ENCODE results near the gene INKA2. TPM values are rescaled to one million over a fixed set of nuclear protein-coding genes. Genes with fewer than 3 reads are reported as not detected.

The INKA2 gene
- polyA plus RNA-seq, 1 donor from 2014 or later: 0.77 TPM

GRCh38 chr1:111784273-111784901 lies 45.2 kb upstream of the INKA2 start:
- no peak overlapping the region for H3K9ac ChIP-seq (ENCODE audit: low read length)
- TF ChIP-seq EP300 (conservative IDR thresholded peaks at IDR 0.05; ENCODE audit: poor library complexity, severe bottlenecking) (no peak), CTCF (IDR thresholded peaks at IDR 0.05; ENCODE audit: poor library complexity, severe bottlenecking) (no peak), MXI1 (conservative IDR thresholded peaks at IDR 0.05; ENCODE audit: poor library complexity, severe bottlenecking) (no peak), REST (IDR thresholded peaks at IDR 0.05; ENCODE audit: borderline replicate concordance) (no peak), POLR2AphosphoS5 (IDR thresholded peaks at IDR 0.05) (no peak), TAF1 (IDR thresholded peaks at IDR 0.05; ENCODE audit: low read depth) (no peak), EZH2 (IDR thresholded peaks at IDR 0.05; ENCODE audit: borderline replicate concordance, insufficient read depth, low read length, poor library complexity, severe bottlenecking) (no peak), RAD21 (conservative IDR thresholded peaks at IDR 0.05) (no peak)
- H3K27me3 ChIP-seq (ENCODE audit: insufficient read depth, low read depth, low read length): no peaks in the 10 kb centered on the region
- H3K9me3 ChIP-seq (ENCODE audit: low read length): no peaks in the 10 kb centered on the region
- H3K4me3 ChIP-seq (ENCODE audit: low read length): no peak overlapping the region
- no peaks in the 10 kb centered on the region for H3K79me2 ChIP-seq (replicated peaks; ENCODE audit: insufficient read depth, low read length)
- no peaks in the 10 kb centered on the region for H3K9me2 ChIP-seq (ENCODE audit: insufficient read depth, low read length)
- no peaks in the 10 kb centered on the region for H4K20me1 ChIP-seq (ENCODE audit: insufficient read depth)
- no peak overlapping the region for H3K27ac ChIP-seq (ENCODE audit: low read length)
- H3F3A ChIP-seq (ENCODE audit: insufficient read depth, low read length, poor library complexity, severe bottlenecking): no peaks in the 10 kb centered on the region
- H3K4me2 ChIP-seq (ENCODE audit: low read length): no peak overlapping the region
- H2AFZ ChIP-seq (ENCODE audit: low read depth, low read length): no peak overlapping the region
- H3K36me3 ChIP-seq (ENCODE audit: insufficient read depth, low read length): no peaks in the 10 kb centered on the region

GRCh38 chr1:111779546-111779945 lies 40.4 kb upstream of the INKA2 start:
- H3K4me3 ChIP-seq (ENCODE audit: low read length): no peak overlapping the region
- no peaks in the 10 kb centered on the region for H3K79me2 ChIP-seq (replicated peaks; ENCODE audit: insufficient read depth, low read length)
- no peaks in the 10 kb centered on the region for H3K27me3 ChIP-seq (ENCODE audit: insufficient read depth, low read depth, low read length)
- no peaks in the 10 kb centered on the region for H3F3A ChIP-seq (ENCODE audit: insufficient read depth, low read length, poor library complexity, severe bottlenecking)
- H2AFZ ChIP-seq (ENCODE audit: low read depth, low read length): no peak overlapping the region
- H3K36me3 ChIP-seq (ENCODE audit: insufficient read depth, low read length): no peaks in the 10 kb centered on the region
- H3K9me3 ChIP-seq (ENCODE audit: low read length): no peaks in the 10 kb centered on the region
- no peaks in the 10 kb centered on the region for H3K9me2 ChIP-seq (ENCODE audit: insufficient read depth, low read length)
- H3K27ac ChIP-seq (ENCODE audit: low read length): no peak overlapping the region
- H4K20me1 ChIP-seq (ENCODE audit: insufficient read depth): no peaks in the 10 kb centered on the region
- no peak overlapping the region for H3K4me2 ChIP-seq (ENCODE audit: low read length)
- no peak overlapping the region for H3K9ac ChIP-seq (ENCODE audit: low read length)
- TF ChIP-seq EP300 (conservative IDR thresholded peaks at IDR 0.05; ENCODE audit: poor library complexity, severe bottlenecking) (no peak), EZH2 (IDR thresholded peaks at IDR 0.05; ENCODE audit: borderline replicate concordance, insufficient read depth, low read length, poor library complexity, severe bottlenecking) (no peak), MXI1 (conservative IDR thresholded peaks at IDR 0.05; ENCODE audit: poor library complexity, severe bottlenecking) (no peak), POLR2AphosphoS5 (IDR thresholded peaks at IDR 0.05) (no peak), REST (IDR thresholded peaks at IDR 0.05; ENCODE audit: borderline replicate concordance) (no peak), SMC3 (conservative IDR thresholded peaks at IDR 0.05; ENCODE audit: poor library complexity) (no peak), CTCF (IDR thresholded peaks at IDR 0.05; ENCODE audit: poor library complexity, severe bottlenecking) (no peak), RAD21 (conservative IDR thresholded peaks at IDR 0.05) (no peak), TAF1 (IDR thresholded peaks at IDR 0.05; ENCODE audit: low read depth) (no peak)

Measured in neural cell (in vitro differentiated cells).